HG03558 (cell line): ENCODE results near the gene PSAPL1.

Source experiments
- ATAC-seq: cut with Tn5 transposase; IDR thresholded peaks from one replicate; pipeline ENCODE4 v1.9.1; 2021; ENCODE audit warnings: moderate number of reproducible peaks; ENCODE audit not compliant: unreplicated experiment; ENCODE audit errors: extremely low read depth

PSAPL1 gene

GRCh38 chr4:7399440-7400234, 35.1 kb downstream of the PSAPL1 start:
- ATAC-seq, result no peak

DNA sequence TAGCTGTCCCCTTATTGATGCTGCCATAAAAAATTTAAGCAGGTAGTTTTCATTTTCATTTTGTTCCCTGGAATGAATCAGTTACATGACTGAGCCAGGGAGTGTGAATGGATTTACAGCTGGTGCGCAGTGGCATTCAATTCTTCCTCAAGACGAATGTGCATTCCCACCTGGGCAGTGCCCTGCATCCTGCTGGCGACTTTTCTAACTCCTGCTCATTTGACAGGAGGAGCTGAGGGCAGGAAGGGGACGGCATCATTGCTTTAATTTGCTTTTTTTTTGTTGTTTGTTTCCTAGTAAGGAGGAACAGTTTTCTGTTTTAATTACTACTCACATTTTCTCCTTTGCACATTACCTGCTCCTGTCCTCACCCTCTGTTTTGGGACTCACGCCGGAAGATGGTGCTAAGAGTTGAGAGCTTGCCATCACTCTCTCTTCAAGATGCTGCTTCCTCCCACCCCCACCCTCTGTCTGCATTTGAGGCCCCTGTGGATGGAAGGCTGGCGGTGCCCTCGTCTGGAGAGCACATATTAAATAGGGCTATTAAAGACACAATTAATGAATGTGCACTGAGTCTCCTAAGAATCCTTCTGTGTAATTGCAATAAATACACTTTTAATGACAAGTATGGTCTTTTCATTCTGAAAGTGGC, 35.8 kb downstream of the PSAPL1 start:
- ATAC-seq, result no peak

DNA sequence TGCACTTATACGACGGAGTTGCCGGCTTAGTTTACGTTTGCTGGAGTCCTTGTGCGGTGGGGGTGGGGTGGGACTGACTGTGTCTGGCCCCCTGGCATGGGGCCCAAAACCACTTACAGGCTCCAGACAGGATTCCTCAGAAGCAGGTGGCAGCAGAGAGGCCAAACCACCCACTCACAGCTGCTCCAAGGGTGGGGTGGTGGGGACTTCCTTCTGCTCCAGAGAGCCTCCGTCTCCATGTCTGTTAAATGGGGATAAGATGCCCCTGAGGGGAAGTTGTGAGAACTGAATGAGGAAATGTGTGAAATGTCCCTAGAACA, 36.7 kb downstream of the PSAPL1 start:
- no peak for ATAC-seq

GRCh38 chr4:7397206-7398103, 37.3 kb downstream of the PSAPL1 start:
- no peak for ATAC-seq

GRCh38 chr4:7396186-7396910, 38.4 kb downstream of the PSAPL1 start:
- ATAC-seq, result no peak

GRCh38 chr4:7395645-7396044, 39.1 kb downstream of the PSAPL1 start:
- no peak for ATAC-seq

DNA sequence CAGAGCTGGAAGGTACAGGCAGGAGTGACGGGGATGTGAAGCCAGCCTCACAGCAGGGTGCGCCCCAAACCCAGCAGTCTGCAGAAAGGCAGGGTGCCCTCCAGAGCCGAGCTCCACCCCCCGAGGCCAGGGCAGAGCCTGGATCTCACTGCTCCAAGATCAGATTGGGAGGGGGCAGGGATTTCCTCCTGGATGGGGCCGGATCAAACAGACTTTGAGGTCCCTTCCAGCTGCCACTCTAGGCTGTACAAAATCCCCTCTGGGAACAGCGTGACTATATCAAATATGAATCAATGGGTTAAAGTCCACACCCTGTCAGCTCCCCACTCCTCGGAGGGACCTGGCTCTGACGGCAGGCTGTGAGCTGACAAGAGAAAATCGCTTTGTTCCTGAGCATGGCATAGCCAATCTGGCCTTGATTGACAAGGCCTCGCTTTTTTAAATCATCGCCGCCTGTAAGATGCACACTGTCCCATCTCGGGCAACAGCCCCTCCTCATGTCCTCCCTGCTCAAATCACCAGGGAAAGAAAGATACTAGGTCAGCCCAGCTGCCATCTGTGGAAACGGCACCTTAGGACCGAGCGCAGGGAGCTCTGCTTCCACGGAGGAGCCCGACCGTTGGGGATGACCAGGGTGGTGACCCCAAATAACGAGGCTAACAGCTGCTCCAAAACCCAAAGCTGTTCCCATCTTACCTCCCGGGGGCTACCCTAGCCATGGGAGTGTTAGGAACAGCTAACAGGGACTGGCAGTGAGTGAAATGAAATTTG, 39.9 kb downstream of the PSAPL1 start:
- ATAC-seq, result no peak

GRCh38 chr4:7393601-7394575, 40.8 kb downstream of the PSAPL1 start:
- no peak for ATAC-seq

DNA sequence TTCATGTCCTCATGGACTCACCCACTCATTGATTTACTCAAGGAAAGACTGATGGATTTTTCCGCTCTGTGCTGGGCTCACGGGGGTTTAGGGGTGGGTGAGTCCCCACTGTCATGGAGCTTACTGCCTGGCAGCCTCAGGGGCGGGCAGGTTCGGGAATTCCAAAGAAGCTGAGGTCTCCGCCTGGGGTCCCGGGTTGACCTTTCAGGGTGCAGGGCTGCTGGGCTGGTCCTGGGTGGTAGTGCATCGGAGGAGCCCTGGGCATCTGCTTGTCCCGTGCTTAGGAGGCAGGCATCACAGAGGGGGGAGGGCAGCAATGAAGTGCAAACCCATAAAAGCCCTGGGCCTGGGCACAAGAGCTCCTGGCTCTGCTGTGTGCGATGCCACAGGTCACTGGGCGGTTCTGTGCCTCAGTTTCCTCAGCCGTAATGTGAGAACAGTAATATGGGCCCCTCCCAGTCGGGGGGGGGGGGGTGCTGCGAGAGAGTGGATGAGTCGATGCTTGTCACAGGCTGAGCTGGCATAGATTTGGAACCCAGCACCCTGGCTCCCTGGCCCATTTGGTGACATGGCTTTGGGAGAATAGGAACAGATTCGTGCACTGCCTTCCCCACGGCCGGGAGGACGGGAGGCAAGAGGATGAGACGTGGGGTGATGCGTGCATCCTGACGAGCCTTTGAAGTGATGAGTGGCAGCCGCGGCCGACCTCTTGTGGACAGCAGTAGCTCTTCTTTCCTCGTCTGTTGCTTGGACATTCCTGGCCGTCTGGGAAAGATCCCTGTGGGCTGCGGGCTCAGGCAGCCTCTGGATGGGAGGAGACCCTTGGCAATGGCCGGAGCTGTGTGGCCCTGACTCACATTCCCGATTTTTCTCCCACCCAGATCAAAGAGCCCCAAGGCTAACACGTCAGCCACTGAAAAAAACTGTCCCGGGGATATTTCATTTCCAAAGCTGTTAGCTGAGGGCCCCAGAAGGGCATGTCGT, 42.0 kb downstream of the PSAPL1 start:
- ATAC-seq, result no peak

DNA sequence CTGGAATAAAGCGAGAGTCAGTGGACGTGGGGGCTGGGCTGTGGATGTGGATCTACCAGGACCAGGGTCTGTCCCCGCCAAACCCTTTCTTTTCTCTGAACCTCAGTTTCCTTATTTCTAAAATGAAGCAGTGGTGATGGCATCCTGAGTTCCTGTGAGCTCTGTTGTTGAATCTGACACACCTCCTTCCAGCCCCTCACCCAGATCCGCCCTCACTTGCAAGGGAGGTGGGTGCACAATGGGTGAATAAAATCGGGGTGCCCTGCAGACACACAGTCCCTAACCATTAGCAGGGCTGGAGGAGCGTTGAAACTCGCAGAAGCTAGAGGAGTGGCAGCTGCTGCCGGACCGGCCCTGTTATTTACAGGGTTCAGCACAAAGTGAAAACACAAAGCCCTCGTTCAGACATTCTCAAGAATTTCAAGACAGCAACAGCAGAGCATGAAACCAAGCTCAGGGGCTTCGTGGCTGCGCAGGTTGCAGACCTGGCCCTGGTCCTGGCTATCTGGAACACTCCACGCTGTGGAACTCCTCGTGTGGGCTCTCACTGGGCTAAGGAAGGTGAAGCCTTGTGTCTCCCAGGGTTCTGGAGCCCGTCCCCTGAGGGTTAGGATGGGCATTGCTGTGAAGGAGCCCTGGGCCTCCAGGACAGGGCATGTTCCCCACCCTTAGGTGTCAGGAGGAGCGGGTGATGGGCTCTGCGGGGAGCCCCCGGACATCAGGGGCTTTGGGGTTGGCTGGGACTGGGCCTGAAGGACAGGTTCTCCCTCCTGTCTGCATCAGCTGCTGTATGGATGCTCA, 42.9 kb downstream of the PSAPL1 start:
- no peak for ATAC-seq

GRCh38 chr4:7390906-7391636, 43.7 kb downstream of the PSAPL1 start:
- ATAC-seq, result no peak

GRCh38 chr4:7390336-7390735, 44.4 kb downstream of the PSAPL1 start:
- no peak for ATAC-seq

DNA sequence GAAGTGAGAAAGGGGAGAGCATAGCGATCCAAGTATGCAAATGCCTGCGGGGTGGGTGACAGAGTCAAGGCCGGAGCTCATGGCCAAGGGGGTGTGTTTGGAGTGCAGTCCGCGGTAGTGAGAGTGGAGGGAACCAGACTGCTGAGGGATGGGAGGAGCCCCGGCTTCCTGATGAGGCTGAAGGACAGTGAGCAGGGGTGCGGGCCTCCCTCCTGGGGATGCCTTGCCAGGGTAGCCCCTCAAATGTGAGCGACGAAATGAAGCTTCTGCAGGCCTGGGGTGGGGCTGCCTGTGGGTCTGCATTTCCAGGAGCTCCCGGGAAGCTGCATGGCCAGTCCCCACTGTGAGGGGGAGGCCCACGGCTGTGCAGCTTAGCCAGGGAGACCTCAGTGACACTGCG, 45.0 kb downstream of the PSAPL1 start:
- ATAC-seq, result no peak

DNA sequence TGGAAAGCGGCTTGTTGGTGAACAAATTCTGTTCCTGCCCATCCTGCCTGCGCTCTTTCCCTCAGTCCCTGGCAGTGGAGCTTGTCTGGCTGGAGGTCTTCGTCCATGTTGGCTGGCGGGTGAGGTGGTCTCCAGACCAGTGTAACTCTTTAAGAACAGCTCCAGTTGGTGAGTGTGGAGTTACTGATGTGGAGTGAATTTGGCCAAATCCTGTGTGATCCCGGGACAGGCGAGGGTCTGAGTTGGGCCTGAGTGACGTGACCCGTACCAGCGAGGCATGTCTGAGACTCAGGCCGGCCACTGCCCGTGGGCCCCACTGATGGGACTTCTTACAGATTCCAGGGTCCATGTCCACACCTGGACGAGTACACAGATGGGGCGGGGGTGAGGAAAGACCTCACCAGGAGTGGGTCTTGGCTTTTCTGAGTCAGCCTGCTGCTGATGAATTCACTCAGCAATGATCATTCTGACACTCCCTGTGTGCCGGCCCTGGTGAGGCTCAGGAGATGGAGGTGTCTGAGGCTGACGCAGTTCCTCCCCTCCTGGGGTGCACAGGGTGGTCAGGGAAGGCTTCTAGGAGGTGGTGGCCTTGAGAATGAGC, 45.5 kb downstream of the PSAPL1 start:
- ATAC-seq, result no peak

GRCh38 chr4:7388627-7389026, 46.1 kb downstream of the PSAPL1 start:
- no peak for ATAC-seq

- ATAC-seq, result no peak
Measured at GRCh38 chr4:7387925-7388324, 46.8 kb downstream of the PSAPL1 start.
